ENCODE measurements around the gene DSCAM.

Gene DSCAM

GRCh38 chr21:40152476-40152875, 694.5 kb downstream of the DSCAM start:
- H3K27ac ChIP-seq, result no peak overlapping the region
- no peak for DNase-seq
- TF ChIP-seq CTCF (IDR thresholded peaks at IDR 0.05; ENCODE audit: low read depth, low read length, missing control alignments), result no peak
- no peak overlapping the region for H3K4me3 ChIP-seq (ENCODE audit: low read depth, low read length)
- H3K27me3 ChIP-seq (replicated peaks), result no peaks in the 10 kb centered on the region
- no peaks in the 10 kb centered on the region for H3K36me3 ChIP-seq (replicated peaks)
- in situ Hi-C loops (cut with HindIII; ENCODE audit: low pct_ligation_motif_present, low sequenced_read_pairs), result no loop called here

- DNase-seq, result no peak
- in situ Hi-C loops (cut with HindIII; ENCODE audit: low pct_ligation_motif_present, low sequenced_read_pairs), result no loop called here
- no peak overlapping the region for H3K27ac ChIP-seq
- no peak for TF ChIP-seq CTCF (IDR thresholded peaks at IDR 0.05; ENCODE audit: low read depth, low read length, missing control alignments)
- H3K36me3 ChIP-seq (replicated peaks), result no peaks in the 10 kb centered on the region
- H3K27me3 ChIP-seq (replicated peaks), result no peaks in the 10 kb centered on the region
- H3K4me3 ChIP-seq (ENCODE audit: low read depth, low read length), result no peak overlapping the region
Measured at GRCh38 chr21:40151611-40152010, 695.3 kb downstream of the DSCAM start.

GRCh38 chr21:40146216-40146837, 700.6 kb downstream of the DSCAM start:
- no peak for DNase-seq
- in situ Hi-C loops (cut with HindIII; ENCODE audit: low pct_ligation_motif_present, low sequenced_read_pairs), result no loop called here
- Histone ChIP-seq H3K27ac (no peak overlapping the region), H3K4me3 (ENCODE audit: low read depth, low read length) (no peak overlapping the region), H3K27me3 (replicated peaks) (no peaks in the 10 kb centered on the region), H3K36me3 (replicated peaks) (no peaks in the 10 kb centered on the region)
- no peak for TF ChIP-seq CTCF (IDR thresholded peaks at IDR 0.05; ENCODE audit: low read depth, low read length, missing control alignments)

GRCh38 chr21:40143822-40144525, 703.0 kb downstream of the DSCAM start:
- no peaks in the 10 kb centered on the region for H3K27me3 ChIP-seq (replicated peaks)
- no peak overlapping the region for H3K27ac ChIP-seq
- DNase-seq, result peak; percentile 9
- H3K36me3 ChIP-seq (replicated peaks), result no peaks in the 10 kb centered on the region
- in situ Hi-C loops (cut with HindIII; ENCODE audit: low pct_ligation_motif_present, low sequenced_read_pairs), result no loop called here
- H3K4me3 ChIP-seq (ENCODE audit: low read depth, low read length), result no peak overlapping the region
- peak; percentile 74 for TF ChIP-seq CTCF (IDR thresholded peaks at IDR 0.05; ENCODE audit: low read depth, low read length, missing control alignments)

GRCh38 chr21:40141621-40142020, 705.3 kb downstream of the DSCAM start:
- no peaks in the 10 kb centered on the region for H3K36me3 ChIP-seq (replicated peaks)
- in situ Hi-C loops (cut with HindIII; ENCODE audit: low pct_ligation_motif_present, low sequenced_read_pairs), result no loop called here
- no peak for DNase-seq
- no peak overlapping the region for H3K27ac ChIP-seq
- H3K27me3 ChIP-seq (replicated peaks), result no peaks in the 10 kb centered on the region
- no peak overlapping the region for H3K4me3 ChIP-seq (ENCODE audit: low read depth, low read length)
- no peak for TF ChIP-seq CTCF (IDR thresholded peaks at IDR 0.05; ENCODE audit: low read depth, low read length, missing control alignments)
